ENCODE measurements around the gene CD101. TPM values are rescaled to one million over a fixed set of nuclear protein-coding genes. Genes with fewer than 3 reads are reported as not detected.

CD101 gene
- total and polyA plus RNA-seq, 4 experiments from 2014 or later: 2.1 to 9.1 (median 3.9) TPM

DNA sequence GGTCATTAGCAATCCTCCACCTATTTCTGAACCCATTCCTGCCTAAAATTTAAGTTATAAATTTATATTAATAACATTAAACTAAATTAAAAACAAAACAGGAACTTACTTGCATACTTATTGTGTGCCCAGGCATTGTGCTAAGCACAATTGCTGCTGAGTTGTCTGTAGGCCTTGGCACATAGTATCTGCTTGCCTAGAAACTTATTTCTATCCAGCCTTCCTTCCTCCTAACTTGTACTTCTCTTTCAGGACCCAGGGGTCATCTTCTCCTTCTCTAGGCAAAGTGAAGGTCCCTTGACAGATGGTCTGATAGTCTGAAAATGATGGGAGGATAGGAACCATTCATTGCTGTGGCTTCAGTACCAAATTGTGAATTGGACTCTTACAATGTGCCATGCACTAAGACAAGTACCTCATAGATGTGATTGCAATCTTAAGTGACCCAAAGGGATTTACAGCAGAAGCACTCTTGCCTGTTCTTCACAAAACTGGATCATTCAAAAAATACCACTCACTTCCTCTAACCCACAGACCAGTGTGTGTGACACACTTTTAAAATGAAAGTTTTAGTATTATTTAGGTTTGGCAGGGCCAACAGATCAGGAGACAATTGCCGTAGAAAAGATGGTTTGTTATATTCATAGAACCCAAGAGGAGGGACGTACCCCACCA, 10.3 kb upstream of the CD101 start:
- H3K4me3 Mint-ChIP-seq: peak overlapping the region in 7 of 8 donors; percentile 33 to 81 (median 66)
- no peaks in the 10 kb centered on the region for H3K36me3 Mint-ChIP-seq
- no peaks in the 10 kb centered on the region for H3K9me3 Mint-ChIP-seq
- ChIA-PET POLR2A (ENCODE audit: partially characterized antibody) (interaction anchor here (1.4 to 2.0 kb wide), 2 partner anchors 9 to 12 kb away, joined by 4 to 10 read pairs; no protein-coding TSS in a partner anchor), CTCF (ENCODE audit: partially characterized antibody) (interaction anchor here (2.1 kb wide), 1 partner anchor 10 kb away, joined by 5 read pairs; the partner anchor contains the start of gene CD101)
- DNase-seq: no peak
- H3K4me1 Mint-ChIP-seq: peaks cover 22 to 32% (median 27%) of the 10 kb centered on the region in 4 donors
- H3K4me3 ChIP-seq (ENCODE audit: low read length in 2 of 2): no peak overlapping the region
- no peaks in the 10 kb centered on the region for H3K9me3 ChIP-seq (ENCODE audit: control insufficient read depth in 1 of 2, low read length in 2 of 2)
- H3K36me3 ChIP-seq (ENCODE audit: insufficient read depth, low read length): no peaks in the 10 kb centered on the region
- no peak overlapping the region for H3K27ac ChIP-seq (ENCODE audit: low read depth, low read length)
- peak overlapping the region in 4 of 7 donors; percentile 10 to 71 (median 68) for H3K27ac Mint-ChIP-seq
- intact Hi-C loops (cut with micrococcal nuclease): no loop called here
- H3K4me1 ChIP-seq (ENCODE audit: insufficient read depth, low read length): peaks cover 29% of the 10 kb centered on the region
- no peaks in the 10 kb centered on the region for H3K27me3 Mint-ChIP-seq
- H3K27me3 ChIP-seq (ENCODE audit: insufficient read depth, low read length): no peaks in the 10 kb centered on the region

DNA sequence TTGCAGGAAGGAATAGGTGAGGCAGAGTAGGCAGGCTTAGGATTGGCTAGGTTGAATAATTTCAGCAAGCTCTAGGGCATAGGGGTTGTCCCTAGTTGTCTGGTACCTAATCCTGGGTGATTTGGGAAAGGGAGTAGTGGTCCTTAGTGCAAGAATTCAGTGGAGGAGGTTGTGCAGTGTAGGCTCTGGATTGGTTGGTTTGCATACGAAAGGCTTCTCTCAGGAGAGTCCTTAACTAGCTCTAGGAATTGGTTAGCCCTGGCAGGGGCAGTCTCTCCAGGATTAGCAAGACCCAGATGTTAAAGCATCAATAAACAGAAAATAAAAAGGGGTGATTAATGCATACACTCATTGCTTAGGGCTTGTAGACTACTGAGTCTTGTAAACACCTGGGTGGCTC, 9.6 kb upstream of the CD101 start:
- Histone ChIP-seq H3K4me1 (ENCODE audit: insufficient read depth, low read length) (peaks cover 23% of the 10 kb centered on the region), H3K27me3 (ENCODE audit: insufficient read depth, low read length) (no peaks in the 10 kb centered on the region), H3K27ac (ENCODE audit: low read depth, low read length) (no peak overlapping the region), H3K4me3 (ENCODE audit: low read length in 2 of 2) (no peak overlapping the region), H3K36me3 (ENCODE audit: insufficient read depth, low read length) (no peaks in the 10 kb centered on the region), H3K9me3 (ENCODE audit: control insufficient read depth in 1 of 2, low read length in 2 of 2) (no peaks in the 10 kb centered on the region)
- POLR2A ChIA-PET (ENCODE audit: partially characterized antibody): interaction anchor here (1.4 to 2.0 kb wide), 2 partner anchors 9 to 11 kb away, joined by 4 to 10 read pairs; no protein-coding TSS in a partner anchor
- H3K27ac Mint-ChIP-seq: peak overlapping the region in 4 of 7 donors; percentile 37 to 71 (median 68)
- H3K36me3 Mint-ChIP-seq: no peaks in the 10 kb centered on the region
- CTCF ChIA-PET (ENCODE audit: partially characterized antibody): interaction anchor here (2.1 kb wide), 1 partner anchor 9 kb away, joined by 5 read pairs; the partner anchor contains the start of gene CD101
- peaks cover 17 to 25% (median 22%) of the 10 kb centered on the region in 4 donors for H3K4me1 Mint-ChIP-seq
- no peak for DNase-seq
- H3K4me3 Mint-ChIP-seq: peak overlapping the region in 7 of 8 donors; percentile 33 to 81 (median 66)
- intact Hi-C loops (cut with micrococcal nuclease): no loop called here
- no peaks in the 10 kb centered on the region for H3K9me3 Mint-ChIP-seq
- H3K27me3 Mint-ChIP-seq: no peaks in the 10 kb centered on the region

DNA sequence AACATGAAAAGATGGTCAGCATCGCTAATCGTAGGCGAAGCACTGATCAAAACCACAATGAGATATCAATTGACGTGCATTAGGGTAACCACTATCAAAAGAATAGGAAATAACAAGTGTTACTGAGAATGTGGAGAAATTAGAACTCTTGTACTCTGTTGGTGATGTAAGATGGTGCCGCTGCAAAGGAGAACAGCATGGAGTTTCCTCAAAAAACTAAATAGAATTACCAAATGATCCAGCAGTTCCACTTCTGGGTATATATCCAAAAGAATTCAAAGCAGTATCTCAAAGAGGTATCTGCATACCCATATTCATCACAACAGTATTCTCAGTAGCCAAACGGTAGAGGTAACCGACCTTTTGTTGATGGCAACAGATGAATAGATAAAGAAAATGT, 8.3 kb upstream of the CD101 start:
- Histone ChIP-seq H3K4me1 (ENCODE audit: insufficient read depth, low read length) (peaks cover 12% of the 10 kb centered on the region), H3K27me3 (ENCODE audit: insufficient read depth, low read length) (no peaks in the 10 kb centered on the region), H3K27ac (ENCODE audit: low read depth, low read length) (no peak overlapping the region), H3K4me3 (ENCODE audit: low read length in 2 of 2) (no peak overlapping the region), H3K9me3 (ENCODE audit: control insufficient read depth in 1 of 2, low read length in 2 of 2) (no peaks in the 10 kb centered on the region), H3K36me3 (ENCODE audit: insufficient read depth, low read length) (no peaks in the 10 kb centered on the region)
- Mint-ChIP-seq H3K9me3 (no peaks in the 10 kb centered on the region), H3K27ac (no peak overlapping the region), H3K4me3 (no peak overlapping the region), H3K27me3 (no peaks in the 10 kb centered on the region), H3K4me1 (peaks cover 8 to 12% (median 10%) of the 10 kb centered on the region in 4 donors), H3K36me3 (no peaks in the 10 kb centered on the region)
- DNase-seq: no peak
- intact Hi-C loops (cut with micrococcal nuclease): no loop called here
- POLR2A ChIA-PET (ENCODE audit: partially characterized antibody): interaction anchor here (2.0 kb wide), 1 partner anchor 10 kb away, joined by 10 read pairs; no protein-coding TSS in a partner anchor
- CTCF ChIA-PET (ENCODE audit: partially characterized antibody): no interaction called here

DNA sequence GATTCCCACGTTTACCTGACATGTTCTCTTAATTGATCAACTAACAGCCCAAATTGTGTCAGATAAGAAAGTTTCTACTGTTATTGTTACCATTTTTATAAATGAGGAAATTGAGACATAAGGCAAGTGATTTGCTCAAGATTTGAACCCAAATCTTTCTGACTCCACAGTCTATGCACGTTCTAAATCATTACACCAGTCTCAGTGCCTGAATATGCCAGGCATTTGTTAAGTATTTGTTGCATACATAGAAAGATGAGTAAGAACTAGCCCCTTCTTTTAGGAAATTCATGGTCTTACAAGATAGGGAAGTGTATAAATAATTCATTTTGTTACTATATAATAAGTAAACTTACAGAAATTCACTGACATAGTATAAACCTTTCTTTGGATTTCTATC, 7.1 kb upstream of the CD101 start:
- intact Hi-C loops (cut with micrococcal nuclease): no loop called here
- ChIA-PET POLR2A (ENCODE audit: partially characterized antibody) (interaction anchor here (1.7 kb wide), 1 partner anchor 8 kb away, joined by 8 read pairs; no protein-coding TSS in a partner anchor), CTCF (ENCODE audit: partially characterized antibody) (interaction anchor here (1.3 kb wide), 1 partner anchor 10 kb away, joined by 5 read pairs; no protein-coding TSS in a partner anchor)
- H3K4me1 Mint-ChIP-seq: peaks cover 8 to 9% (median 9%) of the 10 kb centered on the region in 4 donors
- H3K27ac Mint-ChIP-seq: no peak overlapping the region
- H3K27me3 ChIP-seq (ENCODE audit: insufficient read depth, low read length): no peaks in the 10 kb centered on the region
- no peaks in the 10 kb centered on the region for H3K9me3 Mint-ChIP-seq
- no peak overlapping the region for H3K4me3 ChIP-seq (ENCODE audit: low read length in 2 of 2)
- H3K9me3 ChIP-seq (ENCODE audit: control insufficient read depth in 1 of 2, low read length in 2 of 2): no peaks in the 10 kb centered on the region
- peaks cover 12% of the 10 kb centered on the region for H3K4me1 ChIP-seq (ENCODE audit: insufficient read depth, low read length)
- H3K4me3 Mint-ChIP-seq: no peak overlapping the region
- H3K36me3 ChIP-seq (ENCODE audit: insufficient read depth, low read length): no peaks in the 10 kb centered on the region
- no peak overlapping the region for H3K27ac ChIP-seq (ENCODE audit: low read depth, low read length)
- no peaks in the 10 kb centered on the region for H3K27me3 Mint-ChIP-seq
- H3K36me3 Mint-ChIP-seq: no peaks in the 10 kb centered on the region
- DNase-seq: no peak

DNA sequence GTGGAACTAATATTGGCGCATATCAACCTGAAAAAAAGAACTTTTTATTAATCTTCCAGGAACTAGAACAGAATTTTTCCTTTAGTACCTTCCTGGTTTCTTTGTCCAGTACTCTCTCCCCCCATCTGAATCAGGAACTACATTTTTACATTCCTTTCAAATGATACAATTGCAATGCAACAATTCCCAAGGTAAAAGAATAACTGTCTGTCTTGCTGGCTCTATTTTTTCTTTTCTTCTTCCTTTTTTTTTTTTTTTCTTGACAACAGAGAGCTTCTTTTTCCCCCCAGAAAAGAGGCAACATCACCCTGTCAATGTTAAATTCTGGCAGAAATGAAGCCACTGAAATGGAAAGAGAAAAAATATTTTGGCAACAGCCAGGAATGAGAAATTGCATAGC, 4.5 kb upstream of the CD101 start:
- ChIA-PET POLR2A (ENCODE audit: partially characterized antibody) (no interaction called here), CTCF (ENCODE audit: partially characterized antibody) (no interaction called here)
- intact Hi-C loops (cut with micrococcal nuclease): no loop called here
- H3K4me1 Mint-ChIP-seq: peaks cover 14 to 20% (median 17%) of the 10 kb centered on the region in 4 donors
- H3K4me1 ChIP-seq (ENCODE audit: insufficient read depth, low read length): peaks cover 9% of the 10 kb centered on the region
- no peak overlapping the region for H3K27ac Mint-ChIP-seq
- H3K27me3 ChIP-seq (ENCODE audit: insufficient read depth, low read length): no peaks in the 10 kb centered on the region
- no peaks in the 10 kb centered on the region for H3K36me3 ChIP-seq (ENCODE audit: insufficient read depth, low read length)
- no peak overlapping the region for H3K4me3 Mint-ChIP-seq
- no peaks in the 10 kb centered on the region for H3K9me3 Mint-ChIP-seq
- no peaks in the 10 kb centered on the region for H3K27me3 Mint-ChIP-seq
- no peaks in the 10 kb centered on the region for H3K36me3 Mint-ChIP-seq
- no peaks in the 10 kb centered on the region for H3K9me3 ChIP-seq (ENCODE audit: control insufficient read depth in 1 of 2, low read length in 2 of 2)
- DNase-seq: no peak
- no peak overlapping the region for H3K4me3 ChIP-seq (ENCODE audit: low read length in 2 of 2)
- no peak overlapping the region for H3K27ac ChIP-seq (ENCODE audit: low read depth, low read length)

DNA sequence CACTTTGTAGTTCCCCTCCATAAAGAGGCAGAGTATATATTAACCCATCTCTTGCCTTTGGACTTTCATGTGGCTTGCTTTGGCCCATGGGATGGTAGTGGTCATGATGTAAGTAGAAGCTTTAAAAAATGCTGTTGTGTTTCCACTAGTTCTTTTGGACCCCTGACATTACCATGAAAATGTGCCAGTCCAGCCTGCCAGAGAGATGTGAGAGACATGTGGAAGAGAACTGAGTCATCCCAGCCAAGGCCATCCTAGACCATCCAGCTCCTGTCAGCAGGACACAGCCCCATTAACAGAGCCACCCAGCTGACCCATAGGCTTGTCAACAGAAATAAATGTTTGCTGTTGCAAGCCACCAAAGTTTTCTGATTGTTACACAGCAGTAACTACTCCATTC, 3.9 kb upstream of the CD101 start:
- Mint-ChIP-seq H3K27ac (no peak overlapping the region), H3K36me3 (no peaks in the 10 kb centered on the region), H3K4me3 (no peak overlapping the region), H3K4me1 (peaks cover 17 to 23% (median 20%) of the 10 kb centered on the region in 4 donors), H3K27me3 (no peaks in the 10 kb centered on the region), H3K9me3 (peaks cover 0 to 2% (median 0%) of the 10 kb centered on the region in 8 donors)
- no peaks in the 10 kb centered on the region for H3K27me3 ChIP-seq (ENCODE audit: insufficient read depth, low read length)
- peaks cover 10% of the 10 kb centered on the region for H3K4me1 ChIP-seq (ENCODE audit: insufficient read depth, low read length)
- ChIA-PET CTCF (ENCODE audit: partially characterized antibody) (no interaction called here), POLR2A (ENCODE audit: partially characterized antibody) (no interaction called here)
- H3K27ac ChIP-seq (ENCODE audit: low read depth, low read length): no peak overlapping the region
- no peak overlapping the region for H3K4me3 ChIP-seq (ENCODE audit: low read length in 2 of 2)
- no peak for DNase-seq
- no peaks in the 10 kb centered on the region for H3K36me3 ChIP-seq (ENCODE audit: insufficient read depth, low read length)
- no peaks in the 10 kb centered on the region for H3K9me3 ChIP-seq (ENCODE audit: control insufficient read depth in 1 of 2, low read length in 2 of 2)
- intact Hi-C loops (cut with micrococcal nuclease): no loop called here

DNA sequence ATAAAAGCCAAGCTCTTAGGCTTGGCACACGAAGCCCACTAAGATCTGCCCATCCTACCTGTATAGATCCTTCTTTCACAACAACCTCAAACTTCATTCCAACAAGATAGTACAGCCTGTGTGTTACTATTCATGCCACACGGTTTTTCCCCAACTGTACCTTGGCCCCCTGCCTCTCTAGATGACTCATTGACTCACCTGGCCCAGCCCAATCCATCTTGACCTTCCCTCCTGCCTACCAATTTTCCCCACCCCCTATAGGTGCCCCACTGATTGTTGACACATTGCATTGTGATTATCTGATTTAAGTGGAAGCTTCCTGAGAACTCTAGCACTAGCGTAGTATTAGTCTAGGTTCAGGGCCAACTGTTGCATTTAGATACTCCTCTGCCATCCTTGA, 2.0 kb upstream of the CD101 start:
- peak overlapping the region in 2 of 7 donors; percentile 2 to 19 for H3K27ac Mint-ChIP-seq
- CTCF ChIA-PET (ENCODE audit: partially characterized antibody): interaction anchor here (1.5 to 2.2 kb wide), 2 partner anchors 10 to 17 kb away, joined by 5 to 6 read pairs; no protein-coding TSS in a partner anchor

More for the DNA sequence above, 2.0 kb upstream of the CD101 start:
- peaks cover 10% of the 10 kb centered on the region for H3K4me1 ChIP-seq (ENCODE audit: insufficient read depth, low read length)
- H3K27me3 Mint-ChIP-seq: no peaks in the 10 kb centered on the region
- no peaks in the 10 kb centered on the region for H3K9me3 ChIP-seq (ENCODE audit: control insufficient read depth in 1 of 2, low read length in 2 of 2)
- no peak for DNase-seq
- H3K36me3 ChIP-seq (ENCODE audit: insufficient read depth, low read length): no peaks in the 10 kb centered on the region
- POLR2A ChIA-PET (ENCODE audit: partially characterized antibody): interaction anchor here (4.0 kb wide), 1 partner anchor 13 kb away, joined by 31 read pairs; no protein-coding TSS in a partner anchor
- H3K9me3 Mint-ChIP-seq: peaks cover 0 to 2% (median 0%) of the 10 kb centered on the region in 8 donors
- no peak overlapping the region for H3K4me3 ChIP-seq (ENCODE audit: low read length in 2 of 2)
- peaks cover 20 to 29% (median 23%) of the 10 kb centered on the region in 4 donors for H3K4me1 Mint-ChIP-seq
- intact Hi-C loops (cut with micrococcal nuclease): no loop called here
- H3K36me3 Mint-ChIP-seq: no peaks in the 10 kb centered on the region
- no peak overlapping the region for H3K27ac ChIP-seq (ENCODE audit: low read depth, low read length)
- no peaks in the 10 kb centered on the region for H3K27me3 ChIP-seq (ENCODE audit: insufficient read depth, low read length)
- no peak overlapping the region for H3K4me3 Mint-ChIP-seq

All from CD4-positive, alpha-beta memory T cell (primary cell).